GM23338 (cell line): Measurements from ENCODE around the gene MED13L. TPM values are rescaled to one million over a fixed set of nuclear protein-coding genes. Genes with fewer than 3 reads are reported as not detected.

Source experiments
- ATAC-seq: fragments of 200-7000 bp; cut with Tn5 transposase; 3 replicates; pipeline ENCODE4 v1.9.1; 2020
- DNase-seq: peaks from one replicate; pipeline ENCODE4 v3.0.0-alpha.2; 2015; ENCODE audit warnings: low spot score
- H2AFZ ChIP-seq: fragments of 200-600 bp; sonication (generic); 2 replicates; pipeline ENCODE4 v1.8.0; 2016; ENCODE audit warnings: antibody characterized with exemption, mild to moderate bottlenecking, moderate library complexity
- H3F3A ChIP-seq: fragments of 200-600 bp; sonication (generic); replicated peaks from 2 replicates; pipeline ENCODE4 v1.8.0; 2017; ENCODE audit warnings: antibody characterized with exemption, mixed run types, low read depth
- H3K27ac ChIP-seq: fragments of 200-600 bp; sonication (generic); 2 replicates; pipeline ENCODE4 v1.6.1; 2016; ENCODE audit warnings: low read depth
- H3K27me3 ChIP-seq: fragments of 200-600 bp; sonication (generic); 2 replicates; pipeline ENCODE4 v1.8.0; 2016; ENCODE audit warnings: mild to moderate bottlenecking, mixed run types, moderate library complexity; ENCODE audit not compliant: insufficient read depth
- H3K36me3 ChIP-seq: fragments of 200-600 bp; sonication (generic); 2 replicates; pipeline ENCODE4 v1.8.0; 2016; ENCODE audit warnings: mild to moderate bottlenecking; ENCODE audit not compliant: insufficient read depth
- H3K4me1 ChIP-seq: fragments of 200-600 bp; sonication (generic); 2 replicates; pipeline ENCODE4 v1.8.0; 2016; ENCODE audit warnings: mild to moderate bottlenecking, moderate library complexity; ENCODE audit not compliant: insufficient read depth
- H3K4me2 ChIP-seq: fragments of 200-600 bp; sonication (generic); 2 replicates; pipeline ENCODE4 v1.7.1; 2017; ENCODE audit warnings: mixed run types
- H3K4me3 ChIP-seq: fragments of 200-600 bp; sonication (generic); 2 replicates; pipeline ENCODE4 v1.6.1; 2016; ENCODE audit warnings: mixed run types
- H3K79me2 ChIP-seq: fragments of 200-600 bp; sonication (generic); replicated peaks from 2 replicates; pipeline ENCODE4 v1.8.0; 2017; ENCODE audit warnings: mild to moderate bottlenecking; ENCODE audit not compliant: insufficient read depth
- H3K9me2 ChIP-seq: fragments of 200-600 bp; sonication (generic); 2 replicates; pipeline ENCODE4 v1.8.0; 2017; ENCODE audit not compliant: insufficient read depth
- H4K20me1 ChIP-seq: fragments of 200-600 bp; sonication (generic); replicated peaks from 2 replicates; pipeline ENCODE4 v1.8.0; 2017; ENCODE audit warnings: mild to moderate bottlenecking; ENCODE audit not compliant: insufficient read depth
- H3K27ac Mint-ChIP-seq: 2 replicates; pipeline ENCODE4 v1.8.0; 2020; ENCODE audit warnings: inconsistent platforms, mild to moderate bottlenecking, moderate library complexity, mixed read lengths
- H3K27me3 Mint-ChIP-seq: 3 replicates; pipeline ENCODE4 v1.8.0; 2022; ENCODE audit warnings: low read depth, mild to moderate bottlenecking, moderate library complexity, mixed read lengths, inconsistent platforms; ENCODE audit not compliant: insufficient read depth, poor library complexity
- H3K36me3 Mint-ChIP-seq: 3 replicates; pipeline ENCODE4 v1.8.0; 2021; ENCODE audit warnings: low read depth, mild to moderate bottlenecking, inconsistent platforms, moderate library complexity, mixed read lengths
- H3K4me1 Mint-ChIP-seq: 3 replicates; pipeline ENCODE4 v1.8.0; 2020; ENCODE audit warnings: mild to moderate bottlenecking, inconsistent platforms, mixed read lengths
- H3K4me3 Mint-ChIP-seq: 3 replicates; pipeline ENCODE4 v1.8.0; 2021; ENCODE audit warnings: moderate library complexity, mild to moderate bottlenecking, inconsistent platforms, mixed read lengths
- H3K9me3 Mint-ChIP-seq: 3 replicates; pipeline ENCODE4 v1.8.0; 2020; ENCODE audit warnings: moderate library complexity, mild to moderate bottlenecking, inconsistent platforms, mixed read lengths
- CREB1 ChIP-seq: fragments of 250-450 bp; sonication (Bioruptor Pico); IDR thresholded peaks from 2 replicates; pipeline ENCODE4 v1.5.0; 2020; ENCODE audit warnings: low read depth, mild to moderate bottlenecking, moderate library complexity
- EZH2phosphoT487 ChIP-seq: fragments of 200-600 bp; sonication (generic); IDR thresholded peaks from one replicate; pipeline ENCODE4 v1.8.1; 2018; ENCODE audit warnings: antibody characterized with exemption; ENCODE audit not compliant: unreplicated experiment
- JUNB ChIP-seq: IDR thresholded peaks from one replicate; pipeline ENCODE4 v1.6.1; 2016; ENCODE audit warnings: antibody characterized with exemption; ENCODE audit not compliant: unreplicated experiment
- NANOG ChIP-seq: IDR thresholded peaks from 2 replicates; pipeline ENCODE4 v1.6.1; 2016; ENCODE audit warnings: antibody characterized with exemption, borderline replicate concordance
- POLR2AphosphoS5 ChIP-seq: IDR thresholded peaks from 2 replicates; pipeline ENCODE4 v1.6.1; 2016; ENCODE audit warnings: antibody characterized with exemption, low read depth
- STAT1 ChIP-seq: IDR thresholded peaks from one replicate; pipeline ENCODE4 v1.6.1; 2016; ENCODE audit warnings: antibody characterized with exemption; ENCODE audit not compliant: unreplicated experiment
- ZNF114 ChIP-seq: fragments of 250-450 bp; sonication (Bioruptor Pico); IDR thresholded peaks from 2 replicates; pipeline ENCODE4 v1.5.0; 2020; ENCODE audit warnings: mild to moderate bottlenecking, moderate library complexity
- polyA plus RNA-seq: library from polyadenylated mRNA; unstranded; fragments of >200 nt; fragmentation: Nextera tagmentation; extraction: Ambion mirVana; gene quantifications from 2 replicates; pipeline ENCODE4 v1.2.1, GENCODE V29; 2016
- total RNA-seq: library from RNA; depleted of rRNA; stranded (reverse); fragments of >200 nt; shearing (Covaris generic); gene quantifications from 2 replicates; pipeline ENCODE4 v1.2.3, GENCODE V29; 2014
- TF ChIP-seq, protein P1 (sequence below): fragments of 250-450 bp; sonication (Bioruptor Pico); IDR thresholded peaks from 2 replicates; pipeline ENCODE4 v1.5.0; 2020; ENCODE audit warnings: mild to moderate bottlenecking, moderate library complexity
- TF ChIP-seq, protein P2 (sequence below): IDR thresholded peaks from 2 replicates; pipeline ENCODE4 v1.6.1; 2016; ENCODE audit warnings: antibody characterized with exemption

MED13L gene
- total and polyA plus RNA-seq, 2 experiments from 2014 or later: 20.9 to 73.6 TPM

GRCh38 chr12:115956659-115957058 lies 320.8 kb downstream of the MED13L start (continued):
- TF ChIP-seq ZNF114 (no peak), EZH2phosphoT487 (no peak), POLR2AphosphoS5 (no peak)
- TF ChIP-seq, protein P1, sequence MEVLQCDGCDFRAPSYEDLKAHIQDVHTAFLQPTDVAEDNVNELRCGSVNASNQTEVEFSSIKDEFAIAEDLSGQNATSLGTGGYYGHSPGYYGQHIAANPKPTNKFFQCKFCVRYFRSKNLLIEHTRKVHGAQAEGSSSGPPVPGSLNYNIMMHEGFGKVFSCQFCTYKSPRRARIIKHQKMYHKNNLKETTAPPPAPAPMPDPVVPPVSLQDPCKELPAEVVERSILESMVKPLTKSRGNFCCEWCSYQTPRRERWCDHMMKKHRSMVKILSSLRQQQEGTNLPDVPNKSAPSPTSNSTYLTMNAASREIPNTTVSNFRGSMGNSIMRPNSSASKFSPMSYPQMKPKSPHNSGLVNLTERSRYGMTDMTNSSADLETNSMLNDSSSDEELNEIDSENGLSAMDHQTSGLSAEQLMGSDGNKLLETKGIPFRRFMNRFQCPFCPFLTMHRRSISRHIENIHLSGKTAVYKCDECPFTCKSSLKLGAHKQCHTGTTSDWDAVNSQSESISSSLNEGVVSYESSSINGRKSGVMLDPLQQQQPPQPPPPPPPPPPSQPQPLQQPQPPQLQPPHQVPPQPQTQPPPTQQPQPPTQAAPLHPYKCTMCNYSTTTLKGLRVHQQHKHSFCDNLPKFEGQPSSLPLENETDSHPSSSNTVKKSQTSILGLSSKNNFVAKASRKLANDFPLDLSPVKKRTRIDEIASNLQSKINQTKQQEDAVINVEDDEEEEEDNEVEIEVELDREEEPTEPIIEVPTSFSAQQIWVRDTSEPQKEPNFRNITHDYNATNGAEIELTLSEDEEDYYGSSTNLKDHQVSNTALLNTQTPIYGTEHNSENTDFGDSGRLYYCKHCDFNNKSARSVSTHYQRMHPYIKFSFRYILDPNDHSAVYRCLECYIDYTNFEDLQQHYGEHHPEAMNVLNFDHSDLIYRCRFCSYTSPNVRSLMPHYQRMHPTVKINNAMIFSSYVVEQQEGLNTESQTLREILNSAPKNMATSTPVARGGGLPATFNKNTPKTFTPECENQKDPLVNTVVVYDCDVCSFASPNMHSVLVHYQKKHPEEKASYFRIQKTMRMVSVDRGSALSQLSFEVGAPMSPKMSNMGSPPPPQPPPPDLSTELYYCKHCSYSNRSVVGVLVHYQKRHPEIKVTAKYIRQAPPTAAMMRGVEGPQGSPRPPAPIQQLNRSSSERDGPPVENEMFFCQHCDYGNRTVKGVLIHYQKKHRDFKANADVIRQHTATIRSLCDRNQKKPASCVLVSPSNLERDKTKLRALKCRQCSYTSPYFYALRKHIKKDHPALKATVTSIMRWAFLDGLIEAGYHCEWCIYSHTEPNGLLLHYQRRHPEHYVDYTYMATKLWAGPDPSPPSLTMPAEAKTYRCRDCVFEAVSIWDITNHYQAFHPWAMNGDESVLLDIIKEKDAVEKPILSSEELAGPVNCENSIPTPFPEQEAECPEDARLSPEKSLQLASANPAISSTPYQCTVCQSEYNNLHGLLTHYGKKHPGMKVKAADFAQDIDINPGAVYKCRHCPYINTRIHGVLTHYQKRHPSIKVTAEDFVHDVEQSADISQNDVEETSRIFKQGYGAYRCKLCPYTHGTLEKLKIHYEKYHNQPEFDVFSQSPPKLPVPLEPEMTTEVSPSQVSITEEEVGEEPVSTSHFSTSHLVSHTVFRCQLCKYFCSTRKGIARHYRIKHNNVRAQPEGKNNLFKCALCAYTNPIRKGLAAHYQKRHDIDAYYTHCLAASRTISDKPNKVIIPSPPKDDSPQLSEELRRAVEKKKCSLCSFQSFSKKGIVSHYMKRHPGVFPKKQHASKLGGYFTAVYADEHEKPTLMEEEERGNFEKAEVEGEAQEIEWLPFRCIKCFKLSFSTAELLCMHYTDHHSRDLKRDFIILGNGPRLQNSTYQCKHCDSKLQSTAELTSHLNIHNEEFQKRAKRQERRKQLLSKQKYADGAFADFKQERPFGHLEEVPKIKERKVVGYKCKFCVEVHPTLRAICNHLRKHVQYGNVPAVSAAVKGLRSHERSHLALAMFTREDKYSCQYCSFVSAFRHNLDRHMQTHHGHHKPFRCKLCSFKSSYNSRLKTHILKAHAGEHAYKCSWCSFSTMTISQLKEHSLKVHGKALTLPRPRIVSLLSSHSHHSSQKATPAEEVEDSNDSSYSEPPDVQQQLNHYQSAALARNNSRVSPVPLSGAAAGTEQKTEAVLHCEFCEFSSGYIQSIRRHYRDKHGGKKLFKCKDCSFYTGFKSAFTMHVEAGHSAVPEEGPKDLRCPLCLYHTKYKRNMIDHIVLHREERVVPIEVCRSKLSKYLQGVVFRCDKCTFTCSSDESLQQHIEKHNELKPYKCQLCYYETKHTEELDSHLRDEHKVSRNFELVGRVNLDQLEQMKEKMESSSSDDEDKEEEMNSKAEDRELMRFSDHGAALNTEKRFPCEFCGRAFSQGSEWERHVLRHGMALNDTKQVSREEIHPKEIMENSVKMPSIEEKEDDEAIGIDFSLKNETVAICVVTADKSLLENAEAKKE (CRISPR knock-in tag): no peak
- TF ChIP-seq, protein P2, sequence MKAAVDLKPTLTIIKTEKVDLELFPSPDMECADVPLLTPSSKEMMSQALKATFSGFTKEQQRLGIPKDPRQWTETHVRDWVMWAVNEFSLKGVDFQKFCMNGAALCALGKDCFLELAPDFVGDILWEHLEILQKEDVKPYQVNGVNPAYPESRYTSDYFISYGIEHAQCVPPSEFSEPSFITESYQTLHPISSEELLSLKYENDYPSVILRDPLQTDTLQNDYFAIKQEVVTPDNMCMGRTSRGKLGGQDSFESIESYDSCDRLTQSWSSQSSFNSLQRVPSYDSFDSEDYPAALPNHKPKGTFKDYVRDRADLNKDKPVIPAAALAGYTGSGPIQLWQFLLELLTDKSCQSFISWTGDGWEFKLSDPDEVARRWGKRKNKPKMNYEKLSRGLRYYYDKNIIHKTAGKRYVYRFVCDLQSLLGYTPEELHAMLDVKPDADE: no peak

GRCh38 chr12:115956236-115956635 lies 321.3 kb downstream of the MED13L start:
- H2AFZ ChIP-seq: no peak overlapping the region
- ATAC-seq (no peak), DNase-seq (no peak)
- no peaks in the 10 kb centered on the region for H3K36me3 ChIP-seq
- Mint-ChIP-seq H3K27ac (no peak overlapping the region; the same call in 1 of the 2 replicates), H3K4me1 (peaks cover 28% of the 10 kb centered on the region), H3K36me3 (peaks cover 5% of the 10 kb centered on the region), H3K27me3 (peaks cover 3% of the 10 kb centered on the region), H3K4me3 (no peak overlapping the region), H3K9me3 (no peaks in the 10 kb centered on the region)
- H3K4me2 ChIP-seq: no peak overlapping the region
- no peaks in the 10 kb centered on the region for H3K79me2 ChIP-seq
- H3K9me2 ChIP-seq: 0 out of 2 replicates have a peak, but pooled peaks cover 5% of the 10 kb centered on the region
- H3F3A ChIP-seq: no peaks in the 10 kb centered on the region
- no peaks in the 10 kb centered on the region for H4K20me1 ChIP-seq
- peaks cover 14% of the 10 kb centered on the region for H3K4me1 ChIP-seq
- H3K27me3 ChIP-seq: no peaks in the 10 kb centered on the region
- H3K27ac ChIP-seq: peak overlapping the region; percentile 15; the same call in 1 of the 2 replicates
- no peak overlapping the region for H3K4me3 ChIP-seq
- TF ChIP-seq CREB1 (CRISPR knock-in tag) (no peak), STAT1 (no peak), NANOG (no peak), JUNB (no peak)
- TF ChIP-seq, protein P1 (CRISPR knock-in tag): no peak
